WTC11 (cell line): ENCODE measurements around the gene MADD. TPM values are rescaled to one million over a fixed set of nuclear protein-coding genes. Genes with fewer than 3 reads are reported as not detected.

Experiments
- ATAC-seq: fragments of 200-7000 bp; cut with Tn5 transposase; 2 replicates; pipeline ENCODE4 v1.10.0; 2021; ENCODE audit warnings: mild to moderate bottlenecking, moderate library complexity
- CTCF ChIA-PET: fragments of 300-600 bp; sonication (Branson Sonifier 250); formaldehyde crosslinking; loops from one replicate; lab custom pipeline; 2021; ENCODE audit warnings: antibody characterized with exemption; lab: Charles Lee
- POLR2A ChIA-PET: fragments of 350-600 bp; sonication (Branson Sonifier 250); formaldehyde crosslinking; loops from one replicate; lab custom pipeline; 2021; ENCODE audit warnings: antibody characterized with exemption; lab: Charles Lee
- DNase-seq: peaks from one replicate; pipeline ENCODE4 v3.0.0; 2021; ENCODE audit warnings: low spot score
- H3K27ac Mint-ChIP-seq: 2 replicates; pipeline ENCODE4 v1.8.0; 2021; ENCODE audit warnings: mixed read lengths
- H3K27me3 Mint-ChIP-seq: 2 replicates; pipeline ENCODE4 v1.8.0; 2021; ENCODE audit warnings: low read depth, mild to moderate bottlenecking, moderate library complexity, mixed read lengths
- H3K36me3 Mint-ChIP-seq: 2 replicates; pipeline ENCODE4 v1.8.0; 2021; ENCODE audit warnings: mixed read lengths
- H3K4me1 Mint-ChIP-seq: 2 replicates; pipeline ENCODE4 v1.8.0; 2022; ENCODE audit warnings: mixed read lengths
- H3K4me3 Mint-ChIP-seq: 2 replicates; pipeline ENCODE4 v1.8.0; 2021; ENCODE audit warnings: mild to moderate bottlenecking, moderate library complexity, mixed read lengths
- H3K9me3 Mint-ChIP-seq: 2 replicates; pipeline ENCODE4 v1.8.0; 2021; ENCODE audit warnings: mixed read lengths
- AFF4 ChIP-seq: sonication (generic); formaldehyde crosslinking; IDR thresholded peaks from 2 replicates; pipeline ENCODE4 v1.8.1; 2023; ENCODE audit warnings: mild to moderate bottlenecking, missing genetic modification reagents, borderline replicate concordance
- CTCF ChIP-seq: fragments of 200-600 bp; IDR thresholded peaks from 2 replicates; pipeline ENCODE4 v1.8.0; 2022; ENCODE audit warnings: antibody characterized with exemption
- E2F1 ChIP-seq: sonication (generic); formaldehyde crosslinking; IDR thresholded peaks from 2 replicates; pipeline ENCODE4 v1.8.0; 2022; ENCODE audit warnings: mild to moderate bottlenecking, missing genetic modification reagents
- ETV6 ChIP-seq: sonication (generic); formaldehyde crosslinking; IDR thresholded peaks from 2 replicates; pipeline ENCODE4 v1.8.1; 2022; ENCODE audit warnings: mild to moderate bottlenecking, missing genetic modification reagents
- FOXJ3 ChIP-seq: sonication (generic); formaldehyde crosslinking; IDR thresholded peaks from 2 replicates; pipeline ENCODE4 v1.9.0; 2021; ENCODE audit warnings: missing genetic modification reagents, mild to moderate bottlenecking, borderline replicate concordance
- FOXK1 ChIP-seq: sonication (generic); formaldehyde crosslinking; IDR thresholded peaks from 2 replicates; pipeline ENCODE4 v1.8.0; 2022; ENCODE audit warnings: mild to moderate bottlenecking, moderate library complexity, missing genetic modification reagents
- FOXP4 ChIP-seq: sonication (generic); formaldehyde crosslinking; IDR thresholded peaks from 2 replicates; pipeline ENCODE4 v1.8.0; 2022; ENCODE audit warnings: mild to moderate bottlenecking, missing genetic modification reagents
- MXD4 ChIP-seq: fragments of 250-450 bp; sonication (Bioruptor Pico); IDR thresholded peaks from 2 replicates; pipeline ENCODE4 v1.8.0; 2021; ENCODE audit warnings: mild to moderate bottlenecking, moderate library complexity, borderline replicate concordance
- NFATC4 ChIP-seq: fragments of 250-450 bp; sonication (Bioruptor Pico); IDR thresholded peaks from 2 replicates; pipeline ENCODE4 v1.9.0; 2021; ENCODE audit warnings: mild to moderate bottlenecking
- NR1H2 ChIP-seq: sonication (generic); formaldehyde crosslinking; IDR thresholded peaks from 2 replicates; pipeline ENCODE4 v1.9.0; 2021; ENCODE audit warnings: mild to moderate bottlenecking, moderate library complexity, missing genetic modification reagents
- OVOL2 ChIP-seq: fragments of 250-450 bp; sonication (Bioruptor Pico); IDR thresholded peaks from 2 replicates; pipeline ENCODE4 v1.9.0; 2021; ENCODE audit warnings: mild to moderate bottlenecking, borderline replicate concordance
- RELA ChIP-seq: sonication (generic); formaldehyde crosslinking; IDR thresholded peaks from 2 replicates; pipeline ENCODE4 v1.8.1; 2022; ENCODE audit warnings: missing genetic modification reagents, mild to moderate bottlenecking, borderline replicate concordance
- SMAD4 ChIP-seq: sonication (generic); formaldehyde crosslinking; IDR thresholded peaks from 2 replicates; pipeline ENCODE4 v1.8.0; 2022; ENCODE audit warnings: mild to moderate bottlenecking, missing genetic modification reagents
- SOX15 ChIP-seq: fragments of 250-450 bp; sonication (Bioruptor Pico); IDR thresholded peaks from 2 replicates; pipeline ENCODE4 v1.9.0; 2021; ENCODE audit warnings: mild to moderate bottlenecking
- TEAD4 ChIP-seq: sonication (generic); formaldehyde crosslinking; IDR thresholded peaks from 2 replicates; pipeline ENCODE4 v1.8.0; 2022; ENCODE audit warnings: mild to moderate bottlenecking, missing genetic modification reagents
- USF2 ChIP-seq: sonication (generic); formaldehyde crosslinking; IDR thresholded peaks from 2 replicates; pipeline ENCODE4 v1.8.1; 2023; ENCODE audit warnings: mild to moderate bottlenecking, missing genetic modification reagents, moderate library complexity
- ZBTB21 ChIP-seq: sonication (generic); formaldehyde crosslinking; IDR thresholded peaks from 2 replicates; pipeline ENCODE4 v1.8.1; 2023; ENCODE audit warnings: mild to moderate bottlenecking, missing genetic modification reagents, borderline replicate concordance
- ZNF671 ChIP-seq: fragments of 250-450 bp; sonication (Bioruptor Pico); IDR thresholded peaks from 2 replicates; pipeline ENCODE4 v1.8.0; 2021; ENCODE audit warnings: mild to moderate bottlenecking
- total RNA-seq: library from RNA; stranded (reverse); gene quantifications from 3 replicates; pipeline ENCODE4 v1.2.3, GENCODE V29; 2021
- TF ChIP-seq, protein P1 (sequence below): sonication (generic); formaldehyde crosslinking; IDR thresholded peaks from 2 replicates; pipeline ENCODE4 v1.8.0; 2023; ENCODE audit warnings: mild to moderate bottlenecking, missing genetic modification reagents
- TF ChIP-seq, protein P2 (sequence below): sonication (generic); formaldehyde crosslinking; IDR thresholded peaks from 2 replicates; pipeline ENCODE4 v1.8.1; 2022; ENCODE audit warnings: mild to moderate bottlenecking, moderate library complexity, missing genetic modification reagents

MADD gene
- total RNA-seq, 1 experiment from 2014 or later: 47.5 TPM

DNA sequence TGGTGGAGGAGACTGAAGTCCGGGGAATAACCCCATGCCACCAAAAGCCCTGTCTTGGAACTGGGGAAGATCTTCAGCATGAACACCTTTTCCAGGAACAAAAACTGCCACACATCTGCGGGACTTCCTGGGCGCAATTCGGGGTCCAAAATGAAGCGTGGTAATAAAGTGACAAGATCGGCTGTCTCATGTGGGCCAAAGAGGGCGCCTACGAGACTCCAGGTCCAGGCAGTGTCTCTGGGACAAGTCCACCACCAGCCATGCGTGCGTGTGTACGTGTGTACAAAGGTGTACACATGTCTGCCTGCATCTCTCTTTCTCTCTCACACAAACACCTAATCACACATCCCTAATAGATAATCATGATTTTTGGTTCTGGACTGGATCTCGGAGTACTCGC, 91.5 kb downstream of the MADD start:
- Mint-ChIP-seq H3K4me1 (no peaks in the 10 kb centered on the region), H3K36me3 (no peaks in the 10 kb centered on the region), H3K27me3 (no peaks in the 10 kb centered on the region), H3K4me3 (no peak overlapping the region), H3K9me3 (no peaks in the 10 kb centered on the region), H3K27ac (peak overlapping the region; percentile 7; the same call in 1 of the 2 replicates)
- TF ChIP-seq ZBTB21 (CRISPR knock-in tag): no peak
- no peak for TF ChIP-seq RELA (CRISPR knock-in tag)
- TF ChIP-seq NFATC4 (CRISPR knock-in tag): no peak
- TF ChIP-seq USF2 (CRISPR knock-in tag): no peak
- TF ChIP-seq MXD4: no peak
- no peak for TF ChIP-seq ETV6 (CRISPR knock-in tag)
- TF ChIP-seq, protein P1, sequence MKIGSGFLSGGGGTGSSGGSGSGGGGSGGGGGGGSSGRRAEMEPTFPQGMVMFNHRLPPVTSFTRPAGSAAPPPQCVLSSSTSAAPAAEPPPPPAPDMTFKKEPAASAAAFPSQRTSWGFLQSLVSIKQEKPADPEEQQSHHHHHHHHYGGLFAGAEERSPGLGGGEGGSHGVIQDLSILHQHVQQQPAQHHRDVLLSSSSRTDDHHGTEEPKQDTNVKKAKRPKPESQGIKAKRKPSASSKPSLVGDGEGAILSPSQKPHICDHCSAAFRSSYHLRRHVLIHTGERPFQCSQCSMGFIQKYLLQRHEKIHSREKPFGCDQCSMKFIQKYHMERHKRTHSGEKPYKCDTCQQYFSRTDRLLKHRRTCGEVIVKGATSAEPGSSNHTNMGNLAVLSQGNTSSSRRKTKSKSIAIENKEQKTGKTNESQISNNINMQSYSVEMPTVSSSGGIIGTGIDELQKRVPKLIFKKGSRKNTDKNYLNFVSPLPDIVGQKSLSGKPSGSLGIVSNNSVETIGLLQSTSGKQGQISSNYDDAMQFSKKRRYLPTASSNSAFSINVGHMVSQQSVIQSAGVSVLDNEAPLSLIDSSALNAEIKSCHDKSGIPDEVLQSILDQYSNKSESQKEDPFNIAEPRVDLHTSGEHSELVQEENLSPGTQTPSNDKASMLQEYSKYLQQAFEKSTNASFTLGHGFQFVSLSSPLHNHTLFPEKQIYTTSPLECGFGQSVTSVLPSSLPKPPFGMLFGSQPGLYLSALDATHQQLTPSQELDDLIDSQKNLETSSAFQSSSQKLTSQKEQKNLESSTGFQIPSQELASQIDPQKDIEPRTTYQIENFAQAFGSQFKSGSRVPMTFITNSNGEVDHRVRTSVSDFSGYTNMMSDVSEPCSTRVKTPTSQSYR (CRISPR knock-in tag): no peak
- no peak for TF ChIP-seq E2F1 (CRISPR knock-in tag)
- no peak for TF ChIP-seq FOXP4 (CRISPR knock-in tag)
- no peak for TF ChIP-seq CTCF
- TF ChIP-seq FOXJ3 (CRISPR knock-in tag): no peak
- no peak for TF ChIP-seq NR1H2 (CRISPR knock-in tag)
- no peak for TF ChIP-seq ZNF671
- TF ChIP-seq OVOL2: no peak
- no peak for TF ChIP-seq SOX15 (CRISPR knock-in tag)
- TF ChIP-seq SMAD4: no peak
- TF ChIP-seq, protein P2, sequence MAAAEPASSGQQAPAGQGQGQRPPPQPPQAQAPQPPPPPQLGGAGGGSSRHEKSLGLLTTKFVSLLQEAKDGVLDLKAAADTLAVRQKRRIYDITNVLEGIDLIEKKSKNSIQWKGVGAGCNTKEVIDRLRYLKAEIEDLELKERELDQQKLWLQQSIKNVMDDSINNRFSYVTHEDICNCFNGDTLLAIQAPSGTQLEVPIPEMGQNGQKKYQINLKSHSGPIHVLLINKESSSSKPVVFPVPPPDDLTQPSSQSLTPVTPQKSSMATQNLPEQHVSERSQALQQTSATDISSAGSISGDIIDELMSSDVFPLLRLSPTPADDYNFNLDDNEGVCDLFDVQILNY (CRISPR knock-in tag): no peak
- TF ChIP-seq TEAD4 (CRISPR knock-in tag): no peak
- TF ChIP-seq FOXK1 (CRISPR knock-in tag): no peak
- TF ChIP-seq AFF4 (CRISPR knock-in tag): no peak
- CTCF ChIA-PET: no interaction called here
- ATAC-seq: peak; percentile 28; the same call in 1 of the 2 replicates
- DNase-seq: no peak
- POLR2A ChIA-PET: no interaction called here
